CD4-positive, alpha-beta T cell treated with Interferon gamma for 1 hour (primary cell): ENCODE measurements around the gene SPEM2.
"Not testable (repeated sequence)": the region's sequence is repeated elsewhere in the genome, so short reads cannot be mapped to it uniquely, and the experiment has no call there.

Source experiments
- DNase-seq: peaks from one replicate; pipeline ENCODE4 v3.0.0-alpha.2; 2020

The SPEM2 gene

DNA sequence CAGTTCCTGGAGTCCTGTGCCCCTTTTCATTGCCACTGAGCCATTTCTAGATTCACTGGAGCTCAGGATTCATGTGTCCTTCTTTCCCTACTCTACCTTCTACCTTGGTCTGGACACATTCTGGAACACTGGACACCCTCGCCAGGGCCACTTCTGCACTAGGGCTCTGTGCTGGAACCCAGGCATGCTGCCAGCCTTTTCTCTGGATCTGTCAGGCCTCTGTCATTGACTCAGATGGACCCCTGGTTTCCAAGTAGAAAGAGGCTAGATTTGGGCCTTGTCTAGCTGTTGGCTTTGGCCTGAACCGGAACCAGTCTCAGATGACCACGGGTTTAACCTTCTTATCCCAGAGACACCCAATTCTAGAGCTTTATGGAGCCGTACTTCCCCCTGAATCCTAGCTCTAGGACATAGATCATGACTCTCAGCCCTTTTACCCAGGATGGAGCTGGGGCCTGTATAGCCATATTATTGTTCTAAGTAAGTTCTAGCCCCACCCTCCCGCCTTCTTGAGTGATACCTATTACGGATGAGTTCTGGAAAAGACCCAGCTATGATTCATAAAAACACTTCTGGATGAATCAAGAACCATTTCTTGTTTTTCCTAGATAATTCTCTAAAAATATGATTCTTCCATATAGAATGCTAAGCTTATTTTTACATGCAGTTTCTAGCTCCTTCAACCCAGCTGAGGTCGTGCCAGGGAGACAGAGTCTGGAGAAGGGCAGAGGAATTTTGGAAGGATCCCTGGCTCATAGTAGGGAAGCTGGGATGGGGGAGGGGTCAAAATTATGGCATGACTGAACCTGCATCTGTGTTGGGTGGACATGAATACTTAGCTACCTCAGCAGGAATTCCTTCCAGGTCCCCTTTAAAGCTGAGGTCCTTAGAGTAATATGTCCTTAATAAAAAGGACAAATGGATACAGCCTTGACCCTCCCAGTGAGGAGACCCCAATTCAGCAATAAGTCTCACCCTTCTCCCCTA is 18.4 kb downstream of the SPEM2 start:
- no peak for DNase-seq

DNA sequence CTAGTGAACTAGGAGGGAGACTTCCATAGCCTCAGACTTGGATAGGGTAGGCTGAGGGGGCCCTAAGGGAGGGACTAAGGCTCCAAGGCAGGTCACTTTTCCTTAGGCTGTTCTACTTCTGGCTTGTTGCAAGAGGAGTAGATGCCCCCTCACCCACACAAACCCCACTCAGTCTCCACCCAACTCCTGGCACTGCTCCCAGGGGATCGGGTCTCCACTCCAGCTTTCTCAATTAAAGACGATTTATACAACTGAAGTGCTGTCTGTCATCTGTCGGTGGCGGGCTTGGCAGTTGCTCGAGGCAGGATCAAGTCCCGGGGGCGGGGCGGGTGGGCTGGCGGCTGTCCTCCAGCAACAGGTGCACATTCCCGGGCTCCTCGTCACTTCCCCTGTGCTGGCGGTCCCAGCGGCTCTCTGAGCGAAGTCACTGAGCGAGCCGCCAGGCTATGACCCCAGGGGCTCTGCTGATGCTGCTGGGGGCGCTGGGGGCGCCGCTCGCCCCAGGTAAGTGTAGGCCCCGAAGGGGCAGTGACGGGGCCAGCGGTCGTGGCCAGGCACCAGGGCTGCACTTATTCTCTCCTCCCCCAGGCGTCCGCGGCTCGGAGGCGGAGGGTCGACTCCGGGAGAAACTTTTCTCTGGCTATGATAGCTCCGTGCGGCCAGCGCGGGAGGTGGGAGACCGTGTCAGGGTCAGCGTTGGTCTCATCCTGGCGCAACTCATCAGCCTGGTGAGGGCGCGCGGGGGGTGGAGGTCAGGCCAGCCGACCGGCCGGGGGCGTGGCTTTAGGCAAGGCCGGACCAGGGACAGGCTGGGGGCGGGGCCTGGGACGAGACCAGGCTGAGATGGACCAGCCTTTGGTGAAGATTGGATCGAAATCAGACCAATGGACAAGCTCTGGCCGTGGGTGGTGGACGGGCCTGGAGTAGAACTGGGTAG is 19.5 kb downstream of the SPEM2 start, which contains the start of gene CHRNB1:
Gene CHRNB1, plus strand, starts transcription at position 380 of the 937 bp plus-strand sequence. Its CDS starts 67 bp downstream, at position 447.
- DNase-seq = peak; percentile 51

DNA sequence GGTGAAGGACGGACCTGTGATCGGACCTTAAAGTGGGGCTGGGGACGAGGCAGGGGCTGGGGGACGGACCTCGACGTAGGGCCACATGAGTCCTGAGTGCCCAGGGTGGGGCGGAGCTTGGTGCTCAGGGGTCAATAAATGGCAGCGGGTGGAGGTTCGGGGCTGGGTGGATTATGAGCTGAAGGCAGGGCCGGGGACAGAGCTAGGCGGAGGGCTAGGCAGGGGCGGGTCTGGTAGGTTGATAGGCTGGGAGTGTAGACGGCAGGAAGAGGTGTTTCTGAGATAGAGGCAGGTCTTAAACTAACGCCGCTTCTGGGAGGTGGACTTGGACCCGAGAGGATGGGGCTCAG is 20.2 kb downstream of the SPEM2 start:
- no peak for DNase-seq

DNA sequence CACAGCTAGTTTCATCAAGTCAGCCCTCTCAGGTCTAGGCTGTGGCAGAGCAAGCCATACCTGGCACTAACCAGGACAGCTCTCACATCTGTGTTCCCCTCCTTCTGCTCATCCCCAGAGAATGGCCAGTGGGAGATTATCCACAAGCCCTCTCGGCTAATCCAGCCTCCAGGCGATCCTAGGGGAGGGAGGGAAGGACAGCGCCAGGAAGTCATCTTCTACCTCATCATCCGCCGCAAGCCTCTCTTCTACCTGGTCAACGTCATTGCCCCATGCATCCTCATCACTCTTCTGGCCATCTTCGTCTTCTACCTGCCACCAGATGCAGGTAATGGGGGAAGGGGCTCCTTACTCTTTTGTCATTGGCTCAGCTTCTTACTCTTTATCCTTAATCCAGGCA is 23.0 kb downstream of the SPEM2 start:
- DNase-seq = no peak

DNA sequence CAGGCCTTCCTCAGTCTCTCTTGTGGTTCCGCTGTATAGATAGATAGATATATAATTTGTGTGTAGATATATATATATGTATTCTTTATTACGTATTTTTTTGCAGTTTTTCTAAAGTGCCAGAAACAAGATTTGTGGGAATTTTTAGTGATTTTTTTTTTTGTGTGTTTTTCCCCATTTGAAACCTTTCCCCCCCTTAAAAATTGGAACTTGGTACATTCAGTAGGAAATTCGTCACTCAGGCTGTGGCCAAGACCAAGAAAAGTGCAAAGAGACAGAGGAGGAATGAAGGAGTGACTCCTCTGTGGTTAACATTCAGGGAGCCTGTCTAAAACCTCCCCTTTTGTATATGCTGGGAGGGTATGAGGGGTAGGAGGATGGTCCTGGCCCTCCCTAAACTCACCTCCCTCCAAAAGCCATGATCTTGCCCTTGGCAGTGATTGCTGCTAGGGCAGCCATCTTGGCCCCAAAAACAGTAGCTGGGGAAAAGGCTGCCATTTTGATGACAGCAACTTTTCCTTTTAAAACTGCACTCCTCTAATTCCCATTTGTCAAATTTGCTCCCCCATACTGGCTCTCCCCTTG is 34.6 kb downstream of the SPEM2 start:
- DNase-seq = no peak

DNA sequence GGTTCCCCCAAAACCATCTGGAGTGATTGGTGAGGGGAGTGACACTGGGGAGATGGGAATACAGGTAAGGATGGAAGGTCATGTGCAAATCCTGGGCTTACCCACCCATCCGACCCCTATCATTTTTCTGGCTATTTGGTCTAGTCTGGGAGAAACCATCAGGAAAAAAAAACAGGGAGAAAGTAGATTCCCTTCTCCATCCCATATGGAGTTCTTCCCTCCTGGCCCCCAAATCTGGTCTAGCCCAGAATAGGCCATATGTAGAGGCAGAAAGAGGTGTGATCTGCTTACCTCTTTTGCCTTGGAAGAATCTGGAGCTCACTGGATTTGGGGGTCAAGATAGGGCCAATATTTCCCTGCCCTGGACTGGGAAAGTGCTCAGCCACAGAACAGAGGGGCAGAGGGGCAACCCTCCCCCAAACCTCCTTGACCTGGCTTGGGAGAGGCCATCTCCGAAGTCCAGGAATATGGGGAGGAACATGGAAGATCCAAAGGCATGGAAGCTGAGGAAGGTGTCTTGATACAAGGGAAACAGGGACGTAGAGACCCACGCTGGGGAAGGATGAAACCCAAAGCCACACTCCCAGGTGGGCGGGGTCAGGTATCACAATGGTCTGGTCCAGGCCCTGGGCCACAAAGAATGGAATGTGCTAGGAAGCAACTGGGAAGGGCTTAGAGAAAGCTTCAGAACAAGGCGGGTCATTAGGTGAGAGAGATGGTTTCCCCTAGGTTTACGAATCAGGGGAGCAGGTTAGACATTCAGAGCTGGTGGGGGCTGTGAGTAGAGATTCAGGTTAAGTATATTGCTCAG is 35.6 kb downstream of the SPEM2 start:
- DNase-seq = no peak

DNA sequence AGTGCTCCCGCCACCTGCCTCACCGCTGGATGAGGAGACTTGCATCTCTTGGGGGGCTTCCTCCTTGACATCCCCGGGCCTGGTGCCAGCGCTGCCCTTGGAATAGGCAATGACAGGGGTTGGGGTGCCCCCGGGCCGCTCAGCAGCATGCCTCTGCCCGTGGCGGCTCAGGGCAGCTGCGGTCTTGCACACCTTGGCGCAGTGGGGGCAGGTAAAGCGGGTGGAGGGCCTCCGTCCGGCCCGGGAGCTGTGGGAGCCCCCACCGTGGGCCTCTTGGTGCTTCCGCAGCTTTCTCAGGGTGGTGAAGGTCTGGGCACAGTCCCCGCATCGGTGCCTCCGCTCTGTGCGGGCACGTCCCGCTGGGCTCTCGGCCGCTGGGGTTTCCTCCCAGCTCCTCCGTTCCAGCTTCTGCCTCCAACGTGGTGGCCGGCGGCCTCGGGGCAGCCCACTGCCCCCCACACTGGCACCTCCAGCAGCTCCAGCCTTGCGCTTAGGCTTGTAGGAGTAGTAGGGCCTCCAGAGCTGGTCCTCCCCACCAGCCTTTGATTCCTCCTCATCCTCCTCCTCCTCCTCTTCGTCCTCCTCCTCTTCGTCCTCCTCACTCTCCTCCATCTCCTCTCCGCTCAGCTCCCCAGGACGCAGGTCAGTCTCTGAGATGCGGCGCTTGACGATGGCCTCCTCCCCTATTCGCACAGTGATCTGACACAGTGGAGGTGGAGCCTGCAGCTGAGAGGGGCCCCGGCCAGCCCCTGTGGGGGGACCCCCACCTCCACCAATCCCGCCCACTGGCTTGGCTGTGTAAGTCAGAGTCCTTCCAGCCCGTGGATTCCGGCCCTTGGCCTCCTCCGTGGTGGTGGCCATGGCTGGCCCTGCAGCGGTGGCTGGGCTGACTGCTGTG is 37.3 kb downstream of the SPEM2 start:
- no peak for DNase-seq

DNA sequence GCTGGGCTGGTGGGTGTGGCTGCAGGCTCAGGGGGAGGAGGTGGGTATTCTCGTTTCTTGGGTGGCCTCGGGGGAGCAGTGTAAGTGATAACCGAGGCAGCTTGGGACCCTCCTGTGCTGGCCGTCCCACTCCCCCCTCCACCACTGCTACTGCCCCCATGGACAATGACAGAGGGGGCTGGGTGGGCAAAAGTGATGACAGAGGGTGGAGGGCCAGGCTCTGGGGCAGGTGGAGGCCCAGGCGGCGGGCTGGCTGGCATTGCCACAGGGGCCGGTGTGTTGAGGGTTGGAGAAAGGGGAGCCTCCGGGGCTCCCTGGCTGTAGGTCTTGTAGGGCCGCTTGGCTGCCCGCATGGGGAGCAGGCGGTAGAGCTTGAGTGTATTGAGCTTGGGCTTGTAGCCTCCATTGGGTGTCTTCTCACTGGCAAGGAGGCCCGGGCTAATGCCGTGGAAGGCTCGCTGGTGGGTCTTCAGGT is 38.0 kb downstream of the SPEM2 start:
- no peak for DNase-seq

DNA sequence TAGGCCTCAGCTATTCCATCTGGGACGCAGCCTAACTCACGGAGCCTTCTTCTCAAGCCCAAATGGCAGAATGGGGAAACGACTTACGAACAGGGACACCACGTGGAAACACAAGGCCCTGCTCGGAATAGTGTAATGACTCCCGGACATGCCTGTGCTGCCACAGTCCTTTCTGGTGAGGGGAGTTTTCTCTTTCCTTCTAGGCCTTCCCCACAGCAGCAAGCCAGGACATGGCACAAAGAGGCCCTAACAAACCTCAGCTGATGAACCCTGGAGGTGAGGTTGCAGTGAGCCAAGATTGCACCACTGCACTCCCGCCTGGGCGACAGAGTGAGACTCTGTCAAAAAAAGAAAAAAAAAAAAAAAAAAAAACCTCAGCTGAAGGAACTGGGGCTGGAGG is 38.7 kb downstream of the SPEM2 start:
- DNase-seq = no peak

DNA sequence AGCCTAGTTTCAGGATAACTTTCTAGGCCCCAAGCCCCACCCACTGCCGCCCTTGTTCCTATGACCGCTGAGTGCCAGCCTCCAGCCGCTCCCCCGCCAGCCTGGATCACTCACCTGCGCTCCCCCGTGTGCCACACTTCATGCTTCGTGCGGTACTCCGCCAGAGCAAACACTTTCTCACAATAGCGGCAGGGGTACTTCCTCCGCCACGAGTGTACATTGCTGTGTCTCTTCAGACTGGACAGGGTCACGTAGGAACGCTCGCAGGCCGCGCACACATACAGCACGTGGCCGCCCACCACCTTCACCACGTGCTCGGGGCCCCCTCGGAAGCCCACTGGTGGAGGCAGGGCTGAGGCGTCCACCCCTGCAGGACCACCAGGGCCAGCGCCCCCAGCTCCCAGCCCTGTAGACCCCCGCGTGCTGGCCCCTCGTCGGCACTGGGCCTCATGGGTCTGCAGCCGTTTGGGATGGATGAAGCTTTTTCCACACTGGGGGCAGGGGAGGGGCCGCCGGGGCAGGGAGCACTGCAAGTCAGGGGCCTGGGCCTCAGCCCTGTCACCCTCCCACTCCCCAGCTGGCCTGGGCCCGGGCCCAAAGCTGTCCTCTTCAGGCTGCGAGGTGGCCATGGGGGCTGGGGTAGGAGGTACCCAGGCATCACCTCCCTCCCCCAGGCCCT is 40.3 kb downstream of the SPEM2 start:
- DNase-seq = no peak

DNA sequence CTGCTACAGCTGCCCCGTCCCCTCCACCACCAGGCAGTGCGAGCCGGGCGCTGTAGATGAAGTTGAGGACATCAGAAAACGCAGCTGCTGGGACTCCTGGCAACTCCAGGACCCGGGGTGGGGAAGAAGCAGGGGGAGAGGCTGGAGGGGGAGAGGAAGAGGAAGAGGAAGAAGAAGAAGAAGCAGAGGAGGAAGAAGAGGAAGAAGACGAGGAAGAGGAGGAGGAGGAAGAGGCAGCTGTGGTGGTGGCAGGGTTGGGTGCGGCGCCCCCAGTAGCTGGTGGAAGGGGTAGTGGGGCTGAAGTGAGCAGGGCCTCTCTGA is 40.9 kb downstream of the SPEM2 start:
- DNase-seq = no peak

DNA sequence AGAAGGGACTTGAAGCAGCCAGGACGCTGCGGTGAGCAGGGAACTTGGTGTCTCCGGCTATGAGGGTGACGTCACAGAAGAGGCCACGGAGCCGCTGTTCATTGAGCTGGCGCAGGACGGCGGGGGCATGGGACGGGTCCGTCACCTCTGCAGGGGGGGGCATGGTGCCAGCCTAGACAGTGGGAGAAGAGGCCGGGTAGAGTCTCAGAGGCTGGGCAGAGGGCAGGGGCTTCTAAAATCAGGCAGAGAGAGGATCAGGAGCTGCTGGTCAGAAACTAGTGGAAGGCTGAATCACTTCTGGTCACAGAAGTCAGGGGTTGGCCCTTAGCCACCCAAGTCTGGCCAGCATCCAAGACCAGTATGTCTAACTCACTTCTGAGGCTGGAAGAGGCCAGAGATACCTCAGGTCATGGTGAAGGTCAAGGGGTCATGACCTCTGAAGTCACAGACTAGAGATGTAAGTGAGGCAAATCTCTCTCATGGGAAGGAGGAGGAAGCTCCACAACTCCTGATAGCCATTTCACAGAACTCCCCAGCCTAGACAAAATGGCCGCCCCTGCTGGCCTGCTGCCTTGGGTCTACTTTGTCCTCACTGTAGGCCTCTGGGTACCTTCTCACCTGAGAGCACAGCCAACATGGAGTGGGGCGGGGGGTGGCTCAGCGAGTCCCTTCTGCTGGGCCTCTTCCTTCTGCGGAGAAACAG is 41.4 kb downstream of the SPEM2 start:
- DNase-seq = peak; percentile 42

DNA sequence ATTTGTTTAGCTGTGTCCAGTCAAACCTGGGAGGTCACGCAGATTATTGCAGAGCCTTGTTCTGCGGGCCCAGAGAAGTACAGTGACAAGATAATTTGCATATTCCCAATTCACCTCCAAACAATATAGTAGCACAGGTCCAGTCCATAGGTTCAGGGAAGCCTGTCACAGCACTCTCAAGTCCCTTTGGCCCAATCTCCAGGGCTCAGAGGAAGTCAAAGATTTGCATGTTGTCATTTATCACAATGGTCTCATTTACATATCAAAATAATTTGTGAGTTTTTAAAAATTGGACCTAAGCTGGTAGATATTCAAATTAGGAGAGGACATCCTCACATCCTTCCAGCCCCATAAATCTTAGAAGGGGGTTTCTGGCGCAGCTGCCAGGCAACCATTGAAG is 42.1 kb downstream of the SPEM2 start:
- DNase-seq = no peak

DNA sequence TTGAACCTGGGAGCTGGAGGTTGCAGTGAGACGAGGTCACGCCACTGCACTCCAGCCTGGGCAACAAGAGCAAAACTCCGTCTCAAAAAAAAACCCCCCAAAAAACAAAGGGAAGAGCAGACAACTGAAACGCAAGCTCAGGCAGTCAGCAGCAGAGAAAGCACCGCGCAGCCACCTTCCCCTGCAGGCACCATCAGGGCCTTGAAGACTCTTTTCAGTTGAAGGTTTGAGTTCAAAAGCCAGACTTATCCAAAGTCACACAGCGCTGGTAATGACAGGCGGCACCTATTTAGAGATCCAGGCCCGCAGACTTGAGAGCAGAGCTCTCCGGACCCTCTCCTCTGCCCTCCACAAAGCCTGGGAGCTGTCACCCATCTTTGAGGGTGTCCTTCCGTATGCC is 42.9 kb downstream of the SPEM2 start:
- no peak for DNase-seq

DNA sequence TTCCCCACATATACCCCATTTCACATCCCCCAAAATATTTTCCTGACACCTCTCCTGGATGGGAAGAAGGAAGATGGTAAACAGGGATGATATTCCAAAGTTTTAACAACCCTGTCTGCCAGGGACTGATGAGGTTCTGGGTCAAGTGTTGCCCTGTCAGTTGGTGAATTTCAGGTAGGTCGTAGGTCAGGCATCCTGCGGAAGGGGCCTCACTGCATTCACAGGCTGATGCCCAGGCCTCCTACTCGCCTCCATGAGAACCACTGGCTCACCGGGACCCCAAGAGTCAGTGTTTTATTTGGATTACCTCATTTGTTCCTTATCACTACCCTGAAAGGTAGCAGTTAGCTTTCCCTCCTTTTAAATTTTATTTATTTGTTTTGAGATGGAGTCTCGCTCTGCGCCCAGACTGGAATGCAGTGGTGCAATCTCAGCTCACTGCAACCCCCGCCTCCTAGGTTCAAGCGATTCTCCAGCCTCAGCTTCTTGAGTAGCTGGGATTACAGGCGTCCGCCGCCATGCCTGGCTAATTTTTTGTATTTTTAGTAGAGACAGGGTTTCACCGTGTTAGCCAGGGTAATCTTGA is 43.5 kb downstream of the SPEM2 start:
- no peak for DNase-seq

DNA sequence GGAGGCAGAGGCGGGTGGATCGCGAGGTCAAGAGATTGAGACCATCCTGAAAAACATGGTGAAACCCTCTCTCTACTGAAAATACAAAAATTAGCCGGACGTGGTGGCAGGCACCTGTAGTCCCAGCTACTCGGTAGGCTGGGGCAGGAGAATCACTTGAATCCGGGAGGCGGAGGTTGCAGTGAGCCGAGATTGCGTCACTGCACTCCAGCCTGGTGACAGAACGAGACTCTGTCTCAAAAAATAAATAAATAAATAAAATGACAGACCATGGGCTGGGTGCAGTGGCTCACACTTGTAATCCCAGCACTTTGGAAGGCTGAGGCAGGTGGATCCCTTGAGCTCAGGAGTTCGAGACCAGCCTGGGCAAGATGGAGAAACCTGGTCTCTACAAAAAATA is 44.4 kb downstream of the SPEM2 start:
- not testable (repeated sequence) for DNase-seq

DNA sequence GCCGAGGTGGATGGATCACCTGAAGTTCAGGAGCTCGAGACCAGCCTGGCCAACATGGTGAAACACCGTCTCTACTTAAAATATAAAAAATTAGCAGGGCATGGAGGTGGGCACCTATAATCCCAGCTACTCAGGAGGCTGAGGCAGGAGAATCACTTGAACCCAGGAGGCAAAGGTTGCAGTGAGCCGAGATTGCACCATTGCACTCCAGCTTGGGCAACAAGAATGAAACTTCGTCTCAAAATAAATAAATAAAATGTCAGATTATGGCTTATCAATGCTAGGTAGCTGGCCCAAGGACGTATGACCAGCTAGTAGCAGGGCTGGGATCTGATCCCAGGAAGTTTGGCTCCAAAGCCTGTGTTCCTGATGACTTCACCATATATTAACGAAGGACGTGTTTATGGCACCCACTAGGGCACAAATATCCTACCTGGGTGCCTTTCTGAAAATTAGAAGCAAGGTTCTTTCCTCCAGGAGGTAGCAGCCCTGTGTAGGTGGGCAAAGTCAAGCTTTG is 45.1 kb downstream of the SPEM2 start:
- DNase-seq = not testable (repeated sequence)

DNA sequence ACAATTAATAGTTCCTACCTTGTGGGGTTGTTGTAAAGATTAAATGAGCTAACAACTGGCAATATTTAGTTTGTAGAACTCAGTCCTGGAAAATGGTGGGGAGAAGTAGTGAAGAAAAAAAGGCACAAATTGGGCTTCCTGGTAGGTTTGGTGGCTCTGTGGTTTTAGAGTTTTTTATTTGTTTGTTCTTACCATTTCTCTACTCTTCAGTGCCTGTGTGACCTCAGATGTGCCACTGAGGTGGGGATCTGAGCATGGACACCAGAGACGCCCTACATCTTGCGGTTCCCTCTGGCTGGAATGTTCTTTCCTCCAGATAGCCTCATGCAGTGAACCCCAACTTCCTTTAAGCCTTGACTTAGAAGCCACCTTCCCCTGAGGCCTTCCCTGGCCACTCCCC is 46.3 kb downstream of the SPEM2 start:
- no peak for DNase-seq

DNA sequence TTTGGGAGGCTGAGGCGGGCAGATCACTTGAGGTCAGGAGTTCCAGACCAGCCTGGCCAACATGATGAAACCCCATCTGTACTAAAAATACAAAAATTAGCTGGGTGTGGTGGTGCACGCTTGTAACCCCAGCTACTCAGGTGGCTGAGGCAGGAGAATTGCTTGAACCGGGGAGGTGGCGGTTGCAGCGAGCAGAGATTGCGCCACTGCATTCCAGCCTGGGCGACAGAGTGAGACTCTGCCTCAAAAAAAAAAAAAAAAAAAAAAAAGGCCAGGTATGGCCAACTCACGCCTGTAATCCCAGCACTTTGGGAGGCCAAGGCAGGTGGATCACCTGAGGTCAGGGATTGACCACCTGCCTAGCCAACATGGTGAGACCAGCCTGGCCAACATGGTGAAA is 49.4 kb downstream of the SPEM2 start:
- not testable (repeated sequence) for DNase-seq
